KMS-11 (cell line): Measurements from ENCODE around the gene MRPL28.

Source experiments
- H2AFZ ChIP-seq: fragments of 200-600 bp; sonication (generic); 2 replicates; pipeline ENCODE4 v1.6.1; 2016; ENCODE audit warnings: antibody characterized with exemption, mixed run types, low read depth
- H3K27ac ChIP-seq: fragments of 200-600 bp; sonication (generic); 2 replicates; pipeline ENCODE4 v1.6.1; 2016; ENCODE audit warnings: mild to moderate bottlenecking, mixed run types
- H3K27me3 ChIP-seq: fragments of 200-600 bp; sonication (generic); 2 replicates; pipeline ENCODE4 v1.6.1; 2017; ENCODE audit warnings: mild to moderate bottlenecking, low read depth, mixed run types, moderate library complexity; ENCODE audit not compliant: insufficient read depth
- H3K36me3 ChIP-seq: fragments of 200-600 bp; sonication (generic); 2 replicates; pipeline ENCODE4 v1.6.1; 2017; ENCODE audit warnings: mild to moderate bottlenecking, mixed run types; ENCODE audit not compliant: insufficient read depth
- H3K4me1 ChIP-seq: fragments of 200-600 bp; sonication (generic); 2 replicates; pipeline ENCODE4 v1.6.1; 2016; ENCODE audit warnings: mild to moderate bottlenecking, low read depth, mixed run types; ENCODE audit not compliant: poor library complexity, severe bottlenecking
- H3K4me2 ChIP-seq: fragments of 200-600 bp; sonication (generic); 2 replicates; pipeline ENCODE4 v1.7.0; 2016; ENCODE audit warnings: mild to moderate bottlenecking, mixed run types
- H3K4me3 ChIP-seq: fragments of 200-600 bp; sonication (generic); IDR thresholded peaks from 2 replicates; pipeline ENCODE4 v1.6.1; 2017; ENCODE audit warnings: low read depth, low read length, mixed read lengths; ENCODE audit not compliant: insufficient read depth
- H3K79me2 ChIP-seq: fragments of 200-600 bp; sonication (generic); 2 replicates; pipeline ENCODE4 v1.6.1; 2016; ENCODE audit warnings: low read depth, mixed run types; ENCODE audit not compliant: insufficient read depth
- H3K9ac ChIP-seq: fragments of 200-600 bp; sonication (generic); 2 replicates; pipeline ENCODE4 v1.6.1; 2016; ENCODE audit warnings: mild to moderate bottlenecking, mixed run types
- H4K20me1 ChIP-seq: fragments of 200-600 bp; sonication (generic); 2 replicates; pipeline ENCODE4 v1.6.1; 2016; ENCODE audit warnings: mild to moderate bottlenecking, mixed run types; ENCODE audit not compliant: insufficient read depth
- CTCF ChIP-seq: fragments of 200-600 bp; sonication (generic); conservative IDR thresholded peaks from 2 replicates; pipeline ENCODE4 v1.6.1; 2017; ENCODE audit warnings: low read depth, mild to moderate bottlenecking, antibody characterized with exemption, low read length, moderate library complexity, mixed read lengths

Gene MRPL28

GRCh38 chr16:377419-377951 is 7.1 kb upstream of the MRPL28 start:
- no peak for TF ChIP-seq CTCF
- Histone ChIP-seq H3K36me3 (no peaks in the 10 kb centered on the region), H3K9ac (no peak overlapping the region), H3K27me3 (no peaks in the 10 kb centered on the region), H4K20me1 (no peaks in the 10 kb centered on the region), H2AFZ (no peak overlapping the region), H3K27ac (no peak overlapping the region), H3K79me2 (no peaks in the 10 kb centered on the region; the same call in 1 of the 2 replicates), H3K4me1 (peaks cover 8% of the 10 kb centered on the region), H3K4me2 (no peak overlapping the region), H3K4me3 (no peak overlapping the region)

GRCh38 chr16:376817-377418 is 6.6 kb upstream of the MRPL28 start:
- H3K79me2 ChIP-seq: no peaks in the 10 kb centered on the region; the same call in 1 of the 2 replicates
- peaks cover 7% of the 10 kb centered on the region for H3K4me1 ChIP-seq
- H2AFZ ChIP-seq: no peak overlapping the region
- H4K20me1 ChIP-seq: no peaks in the 10 kb centered on the region
- H3K27me3 ChIP-seq: no peaks in the 10 kb centered on the region
- H3K4me2 ChIP-seq: no peak overlapping the region
- TF ChIP-seq CTCF: no peak
- H3K9ac ChIP-seq: no peak overlapping the region
- H3K4me3 ChIP-seq: no peak overlapping the region
- no peak overlapping the region for H3K27ac ChIP-seq
- H3K36me3 ChIP-seq: no peaks in the 10 kb centered on the region

- Histone ChIP-seq H3K27ac (no peak overlapping the region), H3K27me3 (no peaks in the 10 kb centered on the region), H3K4me2 (no peak overlapping the region), H2AFZ (no peak overlapping the region), H3K9ac (no peak overlapping the region), H3K4me1 (peaks cover 8% of the 10 kb centered on the region), H4K20me1 (no peaks in the 10 kb centered on the region), H3K79me2 (no peaks in the 10 kb centered on the region; the same call in 1 of the 2 replicates), H3K4me3 (no peak overlapping the region), H3K36me3 (no peaks in the 10 kb centered on the region)
- TF ChIP-seq CTCF: no peak
Observed at GRCh38 chr16:375927-376816, 5.8 kb upstream of the MRPL28 start.

- no peak for TF ChIP-seq CTCF
- H3K36me3 ChIP-seq: no peaks in the 10 kb centered on the region
- no peaks in the 10 kb centered on the region for H3K79me2 ChIP-seq
Observed at GRCh38 chr16:375212-375611, 4.9 kb upstream of the MRPL28 start.

More at GRCh38 chr16:375212-375611, 4.9 kb upstream of the MRPL28 start:
- H3K4me2 ChIP-seq: no peak overlapping the region
- H2AFZ ChIP-seq: no peak overlapping the region
- H4K20me1 ChIP-seq: no peaks in the 10 kb centered on the region
- no peak overlapping the region for H3K27ac ChIP-seq
- no peak overlapping the region for H3K4me3 ChIP-seq
- no peaks in the 10 kb centered on the region for H3K27me3 ChIP-seq
- no peak overlapping the region for H3K9ac ChIP-seq
- H3K4me1 ChIP-seq: peaks cover 9% of the 10 kb centered on the region
